ENCODE results near the gene ZMYND8.

Gene ZMYND8

DNA sequence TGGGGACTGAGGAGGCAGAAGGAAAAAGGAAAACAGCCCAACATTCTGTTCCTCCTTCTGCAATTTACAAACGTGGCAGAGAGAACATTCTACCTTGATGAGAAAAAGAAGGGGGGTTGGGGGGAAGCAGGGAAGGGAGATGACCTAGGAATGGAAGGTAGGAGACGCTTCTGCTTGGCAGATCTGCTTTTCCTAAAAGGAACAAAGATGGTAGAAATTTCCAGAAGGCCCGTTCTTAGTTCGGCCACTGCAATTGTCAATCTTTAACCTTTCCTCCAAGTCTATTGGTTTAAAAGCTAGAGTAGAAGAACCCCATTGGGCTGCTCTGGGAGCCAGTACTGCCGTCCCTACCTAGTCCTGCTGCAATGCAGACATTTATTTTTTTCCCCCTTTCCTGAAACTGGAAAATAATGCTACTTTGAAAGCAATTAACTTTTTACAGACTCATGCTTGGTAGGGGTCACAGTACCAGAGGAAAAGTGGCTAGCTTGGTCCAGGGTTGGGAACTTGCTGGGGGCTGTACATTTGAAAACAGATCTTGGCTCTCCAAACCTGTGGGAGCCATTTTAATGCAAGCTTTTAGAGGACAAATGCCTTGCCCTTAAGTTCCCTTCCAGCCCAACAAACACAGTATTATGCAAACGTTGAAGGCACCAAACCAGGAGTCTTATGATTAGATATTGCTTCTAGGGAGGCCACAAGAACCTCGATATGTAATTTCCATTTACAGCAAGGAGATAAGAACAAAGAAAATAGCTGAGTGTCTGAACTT, 2.6 kb downstream of the ZMYND8 start:
- DNase-seq = no peak

DNA sequence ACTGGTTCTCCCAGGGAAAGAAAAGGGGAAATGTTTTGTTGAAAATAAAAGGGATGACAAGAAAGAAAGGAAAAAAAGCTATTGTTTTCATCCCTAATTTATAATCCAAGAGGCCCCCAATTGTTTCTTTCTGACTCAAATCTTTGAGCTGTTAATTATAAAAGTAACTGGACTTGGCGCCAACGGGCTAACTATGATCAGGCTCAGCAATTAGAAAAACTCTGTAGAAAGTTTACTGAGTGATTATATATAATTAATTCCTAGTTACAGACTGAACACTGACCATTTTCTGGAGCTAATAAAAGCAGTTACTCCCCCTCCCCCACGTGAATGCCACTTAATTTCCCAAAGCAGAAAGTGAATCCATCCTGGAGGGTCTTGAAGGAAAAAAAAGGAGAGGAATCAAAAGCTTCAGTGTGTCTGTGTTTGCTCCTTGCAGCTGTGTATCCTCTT, 3.2 kb downstream of the ZMYND8 start:
- no peak for DNase-seq

DNA sequence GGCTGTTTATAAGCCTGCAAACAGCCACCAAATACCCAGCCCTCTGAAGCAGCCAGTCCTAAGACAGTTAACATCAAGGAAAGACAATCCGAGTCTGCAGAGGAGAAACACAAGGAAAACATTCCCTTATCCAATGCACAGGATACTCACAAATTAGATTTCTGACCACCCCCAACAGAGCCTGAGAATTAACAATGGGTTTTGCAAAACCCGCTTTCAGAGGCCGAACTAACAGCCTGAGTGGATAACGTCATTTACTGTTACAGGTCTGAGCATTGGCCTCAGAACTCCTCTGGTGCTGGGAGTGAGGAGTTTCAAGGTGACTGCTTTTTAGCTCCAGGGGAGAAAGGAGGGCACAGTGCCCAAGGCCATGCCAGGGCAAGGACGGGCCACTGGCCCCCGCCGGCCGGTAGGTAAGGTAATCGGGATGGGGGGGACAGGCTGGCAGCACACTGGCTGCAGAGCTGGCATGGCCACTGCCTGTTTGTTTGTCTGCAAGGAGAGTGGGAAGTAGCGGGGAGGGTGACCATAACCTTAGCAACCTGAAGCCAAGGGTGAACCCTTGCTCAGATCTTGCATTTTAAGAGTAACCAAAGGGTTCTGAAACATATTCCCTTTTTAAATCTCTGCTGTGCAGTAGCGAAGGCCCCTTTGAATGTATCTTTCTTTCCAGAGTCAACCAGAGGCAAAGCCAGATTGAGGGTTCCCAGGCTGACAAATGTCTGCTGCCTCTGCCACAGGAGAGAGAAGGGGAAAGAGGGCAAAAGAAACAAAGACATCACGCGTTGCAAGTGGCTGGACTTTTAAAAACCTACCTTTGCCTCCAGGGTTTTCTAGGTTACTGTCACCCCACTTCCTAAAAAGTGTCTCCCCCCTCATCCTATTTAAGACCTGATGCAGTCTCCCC, 3.9 kb downstream of the ZMYND8 start:
- no peak for DNase-seq

DNA sequence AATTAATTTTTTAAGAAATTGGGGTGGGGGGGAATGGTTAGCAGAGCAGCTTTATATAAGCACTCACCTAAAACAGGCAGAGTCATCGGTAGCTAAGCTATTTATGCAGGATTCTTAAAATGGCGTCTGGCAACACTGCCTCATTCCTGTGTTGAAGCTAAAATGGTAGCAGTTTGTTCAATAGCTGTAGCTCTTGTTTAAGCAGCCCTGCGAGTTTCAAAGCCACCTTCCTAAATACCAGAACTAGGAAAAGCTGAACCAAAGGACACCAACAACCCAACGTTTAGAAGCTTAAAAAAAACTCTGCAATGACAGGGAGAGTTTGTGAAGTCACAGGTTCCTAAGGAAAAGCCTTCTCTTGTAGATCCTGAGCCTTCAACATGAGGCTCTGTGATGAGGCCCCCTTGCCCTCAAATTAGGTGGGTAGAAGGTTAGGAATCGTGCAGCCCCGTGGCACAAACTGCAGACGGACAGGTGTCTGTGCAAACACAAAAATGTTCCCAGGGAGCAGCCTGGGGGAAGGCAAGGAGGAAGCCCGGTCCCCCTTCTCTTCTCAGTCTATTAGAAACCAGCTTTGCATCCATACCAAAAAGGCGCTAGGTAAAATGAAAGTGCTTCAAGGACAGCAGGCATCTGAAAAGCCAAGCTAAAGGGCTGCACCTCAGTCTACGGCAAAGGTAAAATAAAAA, 4.7 kb downstream of the ZMYND8 start:
- no peak for DNase-seq

DNA sequence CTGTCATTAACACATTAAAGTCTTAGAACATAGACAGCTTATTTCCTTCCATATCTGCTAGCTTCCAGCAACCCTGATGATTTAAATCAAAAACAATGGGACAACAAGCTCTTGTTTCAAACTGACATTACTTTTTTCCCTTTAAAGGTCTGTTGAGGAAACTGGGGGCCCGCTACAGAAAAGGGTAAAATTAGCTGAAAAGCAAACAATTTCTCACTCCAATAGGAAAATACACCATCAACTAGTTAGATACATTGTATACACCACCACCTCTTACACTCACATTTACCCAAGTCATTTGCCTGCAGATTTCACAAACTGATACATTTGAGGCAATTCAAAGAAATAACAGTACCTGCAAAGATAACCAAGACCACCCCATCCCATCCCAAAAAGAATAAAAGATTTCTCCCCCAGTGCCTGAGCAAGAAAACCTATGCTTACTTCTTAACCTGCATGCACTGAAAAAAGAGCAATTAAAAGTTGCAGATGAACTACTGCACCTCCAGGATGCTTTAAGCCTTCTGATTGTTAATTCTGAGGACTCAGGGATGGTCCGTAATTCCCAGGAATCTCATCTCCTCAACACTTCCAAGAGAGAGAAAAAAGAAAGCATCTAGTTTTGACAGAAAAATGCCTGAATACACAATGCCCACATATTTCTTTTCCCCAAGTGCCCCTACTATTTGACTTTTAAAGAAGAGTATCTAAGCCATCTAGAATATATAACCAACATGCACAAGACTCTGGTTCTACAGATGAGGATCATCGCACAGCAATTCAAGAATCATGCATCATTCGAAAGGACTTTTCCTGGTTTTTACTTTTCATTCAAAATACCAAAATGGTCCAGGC, 5.6 kb downstream of the ZMYND8 start:
- no peak for DNase-seq

GRCh38 chr20:47350181-47350550, 6.3 kb downstream of the ZMYND8 start:
- DNase-seq = peak; percentile 27

DNA sequence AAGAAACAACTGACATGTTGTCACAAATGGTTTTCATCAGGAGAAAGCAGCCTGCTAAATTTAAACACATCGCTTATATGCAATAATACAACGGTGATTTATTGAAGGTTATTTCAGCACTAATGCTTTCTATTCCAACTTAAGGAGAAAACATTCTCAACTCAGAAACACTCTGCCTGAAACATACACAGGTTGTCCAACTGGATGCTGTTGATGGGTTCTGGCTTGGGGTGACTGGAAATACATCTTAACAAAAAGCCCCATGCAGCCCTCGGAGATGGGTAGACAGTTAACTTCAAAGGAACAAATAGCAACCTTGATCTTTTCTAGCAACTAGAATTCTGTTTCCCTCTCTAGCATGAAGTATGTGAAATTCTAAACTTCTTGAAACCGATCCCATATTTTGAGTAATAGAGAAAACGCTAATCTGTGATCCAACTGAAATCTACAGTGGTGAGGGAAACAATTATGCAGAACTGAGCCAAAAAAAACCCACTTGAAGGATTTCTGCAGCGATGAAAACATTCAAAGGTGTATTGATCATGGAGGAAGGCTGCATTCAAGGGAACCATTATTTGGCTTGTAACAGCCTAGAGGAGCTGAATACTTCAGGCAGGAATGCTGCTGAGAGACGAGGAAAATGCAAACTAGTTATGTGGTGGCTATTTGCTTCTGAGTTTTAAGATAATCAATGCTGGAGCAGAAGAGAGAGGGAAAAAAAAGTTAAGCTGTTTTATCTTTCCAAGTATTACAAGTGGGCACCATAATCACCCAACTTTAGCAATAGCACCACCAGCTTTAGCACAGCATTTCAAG, 6.9 kb downstream of the ZMYND8 start:
- no peak for DNase-seq

DNA sequence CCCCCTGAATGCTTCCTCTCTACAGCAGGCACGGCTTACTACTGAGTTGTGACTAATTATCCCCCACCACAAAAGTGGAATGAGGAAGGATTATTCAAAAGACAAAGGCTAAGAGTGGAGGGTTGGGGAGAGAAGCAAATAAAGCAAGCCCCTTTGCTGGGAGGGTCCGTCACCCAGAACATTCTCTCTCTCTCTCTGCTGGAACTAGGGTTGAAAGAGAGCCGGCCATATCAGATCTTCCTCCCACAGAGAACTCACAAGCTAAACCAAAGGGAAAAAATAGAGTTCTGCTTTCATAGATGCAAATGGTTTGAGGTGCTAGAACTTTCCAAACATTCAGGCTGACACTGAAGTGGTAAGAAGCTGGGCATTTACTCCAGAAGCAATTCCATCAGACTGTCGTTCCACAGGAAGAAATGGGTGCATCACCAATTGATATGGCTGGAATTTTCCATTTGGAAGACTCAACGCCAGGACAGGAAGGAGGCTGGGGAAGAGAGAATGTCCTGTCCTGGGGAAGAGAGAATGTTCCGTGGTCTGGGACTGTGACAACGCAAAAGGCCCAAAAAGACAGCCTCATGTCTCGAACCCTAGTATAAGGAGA, 7.9 kb downstream of the ZMYND8 start:
- DNase-seq = no peak

DNA sequence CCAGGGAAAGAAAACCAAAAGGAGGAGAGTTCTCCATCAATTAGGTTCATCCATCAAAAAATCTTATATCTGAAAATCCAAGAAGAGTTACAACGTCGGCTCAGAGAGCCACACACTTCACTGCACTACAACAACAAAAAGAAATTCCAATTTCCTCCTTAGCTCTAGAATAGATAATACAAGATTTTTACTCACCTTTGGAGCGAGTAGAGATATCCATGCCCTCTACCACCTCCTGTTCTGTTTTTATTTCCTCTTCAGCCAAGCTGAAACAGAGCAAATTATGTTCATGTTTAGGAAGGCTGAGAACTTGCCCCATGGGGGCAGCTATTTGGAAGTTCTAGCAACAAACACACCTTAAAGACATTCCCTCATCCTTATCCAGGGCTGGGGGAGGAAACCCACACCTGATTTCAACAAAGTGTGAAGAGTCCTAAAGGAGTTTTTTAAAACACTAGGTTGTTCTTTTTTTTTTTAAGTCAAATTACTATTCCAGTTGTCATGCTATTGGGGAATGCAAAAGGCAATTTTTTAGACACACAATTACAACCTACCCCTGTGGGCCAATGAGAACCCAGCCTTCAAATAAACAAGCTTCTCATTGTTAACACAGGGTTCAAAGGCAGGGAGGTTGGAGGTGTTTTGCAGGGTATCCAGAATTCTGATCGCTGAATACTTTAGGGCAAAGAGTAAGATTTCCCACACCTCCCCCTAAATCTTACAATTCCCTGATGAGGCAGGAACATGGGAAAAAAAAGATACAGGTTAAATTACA, 8.7 kb downstream of the ZMYND8 start:
- no peak for DNase-seq

- DNase-seq = no peak
Measured at GRCh38 chr20:47346172-47346571, 10.3 kb downstream of the ZMYND8 start.

- DNase-seq = no peak
Measured at GRCh38 chr20:47345214-47345613, 11.3 kb downstream of the ZMYND8 start.

DNA sequence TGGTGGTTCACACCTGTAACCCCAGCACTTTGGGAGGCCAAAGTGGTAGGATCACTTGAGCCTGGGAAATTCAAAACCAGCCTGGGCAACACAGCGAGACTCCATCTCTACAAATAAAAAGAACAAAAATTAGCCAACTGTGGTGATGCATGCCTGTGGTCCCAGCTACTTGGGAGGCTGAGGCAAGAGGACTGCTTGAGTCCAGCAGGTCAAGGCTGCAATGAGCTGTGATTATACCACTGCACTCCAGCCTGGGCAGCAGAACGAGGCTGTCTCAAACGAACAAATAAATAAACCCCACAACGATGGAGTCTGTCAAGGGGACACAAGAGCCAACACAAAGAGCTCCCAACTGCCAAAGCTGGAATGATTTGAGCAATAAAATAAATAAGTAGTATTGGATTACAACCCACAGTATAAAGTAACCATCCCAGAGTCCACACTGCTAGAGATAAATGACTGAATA, 13.5 kb downstream of the ZMYND8 start:
- DNase-seq = no peak

- no peak for DNase-seq
Measured at GRCh38 chr20:47338131-47338628, 18.3 kb downstream of the ZMYND8 start.

- DNase-seq = no peak
Measured at GRCh38 chr20:47337413-47337812, 19.1 kb downstream of the ZMYND8 start.

- DNase-seq = no peak
Measured at GRCh38 chr20:47336129-47336754, 20.3 kb downstream of the ZMYND8 start.

DNA sequence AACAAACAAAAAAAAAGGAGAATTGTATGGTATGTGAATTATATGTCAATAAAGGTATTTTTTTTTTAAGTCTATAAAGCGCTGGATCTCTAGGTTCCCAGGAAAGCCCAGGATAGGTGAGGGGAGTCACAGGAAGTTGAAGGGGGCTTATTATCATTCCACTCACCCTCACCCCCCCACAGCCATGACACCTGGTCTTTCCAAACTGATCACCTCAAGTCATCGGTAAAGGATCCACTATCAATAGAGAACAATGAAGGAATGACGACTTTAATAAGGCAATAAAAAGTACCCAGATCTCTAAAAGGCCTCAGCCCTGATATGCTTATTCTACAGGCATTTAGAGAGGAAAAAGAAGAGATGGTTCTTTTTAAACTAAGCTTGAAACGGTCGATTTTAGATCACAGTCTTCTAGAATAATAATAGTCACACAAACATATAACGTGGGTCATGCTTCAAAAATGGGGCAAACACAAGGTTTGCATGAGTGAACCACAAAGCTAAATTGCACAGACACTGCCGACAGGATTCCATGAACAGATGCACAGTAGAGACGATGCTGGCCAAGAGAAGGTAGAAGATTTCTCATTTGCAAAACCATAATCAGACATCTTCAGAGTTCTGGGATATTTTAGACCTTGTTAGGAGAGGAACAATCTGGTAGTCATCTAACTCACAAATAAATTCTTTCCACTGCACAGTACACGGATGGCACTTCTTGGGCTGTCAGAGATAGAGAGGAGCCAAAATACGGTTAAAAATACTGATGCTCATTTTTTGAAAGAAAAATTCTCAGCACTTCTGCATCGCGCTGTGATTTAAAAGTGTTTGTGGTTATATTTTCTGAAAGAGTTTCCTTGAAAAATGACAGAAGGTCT, 21.0 kb downstream of the ZMYND8 start:
- DNase-seq = no peak

- DNase-seq = no peak
Measured at GRCh38 chr20:47334022-47334551, 22.4 kb downstream of the ZMYND8 start.

Data from CD4-positive, alpha-beta T cell treated with Interleukin-10 for 1 hour (primary cell).